Mesendoderm (in vitro differentiated cells): ENCODE data around the gene C3orf18.

ENCODE experiments used
- DNase-seq: peaks from one replicate; pipeline ENCODE4 v3.0.0; 2013
- H2AK5ac ChIP-seq: 2 replicates; pipeline ENCODE4 v1.6.1; 2013; ENCODE audit warnings: low read length, inconsistent platforms
- H2BK120ac ChIP-seq: 2 replicates; pipeline ENCODE4 v1.6.1; 2013; ENCODE audit warnings: low read depth, mild to moderate bottlenecking, low read length, moderate library complexity, mixed read lengths
- H2BK15ac ChIP-seq: replicated peaks from 2 replicates; pipeline ENCODE4 v1.6.1; 2013; ENCODE audit warnings: low read depth, mild to moderate bottlenecking, moderate library complexity
- H2BK5ac ChIP-seq: 2 replicates; pipeline ENCODE4 v1.6.1; 2013; ENCODE audit warnings: low read length, inconsistent platforms
- H3K18ac ChIP-seq: 2 replicates; pipeline ENCODE4 v1.6.1; 2013; ENCODE audit warnings: mild to moderate bottlenecking, low read length, mixed read lengths
- H3K23ac ChIP-seq: one replicate; pipeline ENCODE4 v1.6.1; 2013; ENCODE audit warnings: low read length
- H3K27ac ChIP-seq: 2 replicates; pipeline ENCODE4 v1.5.1; 2013; ENCODE audit warnings: low read depth, mild to moderate bottlenecking, inconsistent platforms, low read length, moderate library complexity
- H3K27me3 ChIP-seq: 2 replicates; pipeline ENCODE4 v1.6.1; 2013; ENCODE audit warnings: low read length, control low read depth, mild to moderate bottlenecking, inconsistent platforms; ENCODE audit not compliant: insufficient read depth, poor library complexity
- H3K36me3 ChIP-seq: 2 replicates; pipeline ENCODE4 v1.6.1; 2013; ENCODE audit warnings: low read length, inconsistent platforms; ENCODE audit not compliant: control insufficient read depth, insufficient read depth
- H3K4ac ChIP-seq: one replicate; pipeline ENCODE4 v1.6.1; 2013; ENCODE audit warnings: low read depth, mild to moderate bottlenecking, low read length, moderate library complexity
- H3K4me1 ChIP-seq: 2 replicates; pipeline ENCODE4 v1.6.1; 2013; ENCODE audit warnings: low read depth, low read length, inconsistent platforms; ENCODE audit not compliant: control insufficient read depth
- H3K4me2 ChIP-seq: 2 replicates; pipeline ENCODE4 v1.6.1; 2013; ENCODE audit warnings: low read length
- H3K4me3 ChIP-seq: 2 replicates; pipeline ENCODE4 v1.5.1; 2013; ENCODE audit warnings: mild to moderate bottlenecking, low read length
- H3K56ac ChIP-seq: one replicate; pipeline ENCODE4 v1.6.1; 2013; ENCODE audit warnings: low read length
- H3K79me1 ChIP-seq: 2 replicates; pipeline ENCODE4 v1.6.1; 2013; ENCODE audit warnings: low read length, inconsistent platforms
- H3K79me2 ChIP-seq: 2 replicates; pipeline ENCODE4 v1.6.1; 2013; ENCODE audit warnings: mild to moderate bottlenecking, low read length; ENCODE audit not compliant: control insufficient read depth, insufficient read depth
- H3K9ac ChIP-seq: 2 replicates; pipeline ENCODE4 v1.6.1; 2013; ENCODE audit warnings: low read length, inconsistent platforms
- H4K5ac ChIP-seq: one replicate; pipeline ENCODE4 v1.6.1; 2013; ENCODE audit warnings: low read length
- H4K8ac ChIP-seq: one replicate; pipeline ENCODE4 v1.6.1; 2013; ENCODE audit warnings: low read depth, mild to moderate bottlenecking, control low read depth, low read length, moderate library complexity
- WGBS: extraction: QIAGEN DNeasy Blood & Tissue Kit; methylation state at CpG from one replicate; pipeline ENCODE4 v1.1.7; 2013; ENCODE audit warnings: low lambda C conversion rate, missing lambda C conversion rate; ENCODE audit not compliant: insufficient coverage; ENCODE audit errors: extremely low coverage; 5-methylcytosine and 5-hydroxymethylcytosine counted together

Gene C3orf18

DNA sequence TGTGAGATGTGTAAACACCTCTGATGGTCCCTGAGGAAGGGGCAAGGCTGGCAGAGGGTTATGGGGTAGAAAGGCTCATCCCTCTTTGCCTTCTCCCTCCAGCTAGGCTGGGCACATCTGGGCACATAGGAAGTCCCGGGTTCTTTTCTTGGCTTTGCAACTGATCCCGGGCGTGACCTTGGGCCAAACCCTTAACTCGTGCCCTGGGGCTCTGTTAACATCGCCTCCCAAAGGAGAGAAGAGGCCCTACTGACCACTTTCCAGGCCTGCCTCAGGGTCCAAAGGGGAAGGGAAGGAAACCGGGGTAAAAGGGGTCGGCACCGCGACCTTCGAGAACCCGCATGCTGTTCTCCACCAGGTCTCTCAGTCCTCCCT lies 549 bp downstream of the C3orf18 start:
- Histone ChIP-seq H3K27me3 (peaks cover 3% of the 10 kb centered on the region), H2BK15ac (no peak overlapping the region), H3K4me1 (peaks cover 2% of the 10 kb centered on the region), H2BK120ac (no peak overlapping the region), H3K4me3 (peak overlapping the region; percentile 48), H3K79me2 (no peaks in the 10 kb centered on the region), H3K9ac (peak overlapping the region; percentile 62), H3K27ac (no peak overlapping the region), H2BK5ac (no peak overlapping the region), H4K5ac (no peak overlapping the region), H3K36me3 (no peaks in the 10 kb centered on the region), H3K56ac (peak overlapping the region; percentile 90), H4K8ac (no peak overlapping the region), H3K4me2 (peak overlapping the region; percentile 54), H3K18ac (peak overlapping the region; percentile 62), H3K79me1 (no peaks in the 10 kb centered on the region), H3K23ac (peak overlapping the region; percentile 59), H2AK5ac (no peak overlapping the region), H3K4ac (peak overlapping the region; percentile 59)
- DNase-seq, result no peak
- WGBS, result no CpG with 5 or more reads among the region's 11 CpGs

DNA sequence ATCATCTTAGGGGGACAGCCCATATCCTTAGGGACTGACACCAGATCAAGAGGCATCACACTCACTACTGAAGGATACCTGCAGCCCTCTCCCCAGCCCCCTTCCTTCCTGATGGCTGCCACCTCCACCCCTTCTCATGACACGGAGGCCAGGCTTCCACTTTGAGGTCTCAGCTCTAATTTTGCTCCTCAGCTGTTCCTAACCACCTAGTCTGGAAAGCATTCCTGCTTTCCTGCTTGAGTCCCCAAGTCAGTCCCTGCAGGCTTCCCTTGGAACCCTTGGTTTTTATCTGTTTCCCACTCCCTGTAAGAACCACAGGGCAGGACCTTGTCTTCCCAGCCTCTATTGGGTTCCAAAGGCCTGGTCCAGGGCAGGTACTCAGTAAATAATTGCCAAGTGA lies 3.2 kb downstream of the C3orf18 start:
- no peak overlapping the region for H3K23ac ChIP-seq
- no peak overlapping the region for H3K4ac ChIP-seq
- no peak overlapping the region for H3K4me3 ChIP-seq
- peaks cover 3% of the 10 kb centered on the region for H3K27me3 ChIP-seq
- H2AK5ac ChIP-seq, result no peak overlapping the region
- H3K4me1 ChIP-seq, result peaks cover 2% of the 10 kb centered on the region
- H3K27ac ChIP-seq, result no peak overlapping the region
- no peaks in the 10 kb centered on the region for H3K79me1 ChIP-seq
- no peaks in the 10 kb centered on the region for H3K36me3 ChIP-seq
- H3K56ac ChIP-seq, result no peak overlapping the region
- H3K79me2 ChIP-seq, result no peaks in the 10 kb centered on the region
- DNase-seq, result no peak
- no peak overlapping the region for H3K9ac ChIP-seq
- H2BK5ac ChIP-seq, result no peak overlapping the region
- H2BK120ac ChIP-seq, result no peak overlapping the region
- no peak overlapping the region for H3K4me2 ChIP-seq
- no peak overlapping the region for H2BK15ac ChIP-seq
- no CpG with 5 or more reads among the region's 1 CpG for WGBS
- no peak overlapping the region for H3K18ac ChIP-seq
- H4K5ac ChIP-seq, result no peak overlapping the region
- no peak overlapping the region for H4K8ac ChIP-seq

DNA sequence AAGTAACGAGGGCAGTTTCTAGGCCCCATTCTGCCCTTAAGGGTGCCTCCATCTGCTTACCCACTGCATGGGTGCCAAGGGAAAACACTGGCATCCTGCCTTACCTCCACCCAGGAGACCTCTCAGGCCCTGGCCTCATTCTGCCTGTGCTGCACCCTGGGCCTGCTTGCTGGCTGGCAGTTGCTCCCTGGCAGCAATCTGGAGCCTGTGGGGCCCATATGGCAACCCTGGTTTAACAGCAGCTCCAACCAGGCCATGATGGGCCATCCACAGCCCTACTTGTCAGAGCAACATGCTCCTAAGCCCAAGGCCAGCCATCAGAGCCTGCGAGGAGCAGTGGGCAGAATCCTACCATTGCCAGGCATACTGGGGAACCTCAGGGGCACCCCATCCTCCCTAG lies 3.7 kb downstream of the C3orf18 start:
- no peaks in the 10 kb centered on the region for H3K79me1 ChIP-seq
- H2BK120ac ChIP-seq, result no peak overlapping the region
- WGBS, result no CpG with 5 or more reads among the region's 2 CpGs
- H3K36me3 ChIP-seq, result no peaks in the 10 kb centered on the region
- H3K4me1 ChIP-seq, result peaks cover 2% of the 10 kb centered on the region
- H3K56ac ChIP-seq, result no peak overlapping the region
- H3K4me3 ChIP-seq, result no peak overlapping the region
- peaks cover 3% of the 10 kb centered on the region for H3K27me3 ChIP-seq
- H3K79me2 ChIP-seq, result no peaks in the 10 kb centered on the region
- H3K27ac ChIP-seq, result no peak overlapping the region
- no peak overlapping the region for H3K4ac ChIP-seq
- no peak overlapping the region for H4K5ac ChIP-seq
- no peak overlapping the region for H3K9ac ChIP-seq
- H3K18ac ChIP-seq, result no peak overlapping the region
- no peak overlapping the region for H2BK5ac ChIP-seq
- H2BK15ac ChIP-seq, result no peak overlapping the region
- peak overlapping the region; percentile 45 for H3K23ac ChIP-seq
- H3K4me2 ChIP-seq, result no peak overlapping the region
- no peak overlapping the region for H2AK5ac ChIP-seq
- DNase-seq, result no peak
- no peak overlapping the region for H4K8ac ChIP-seq

DNA sequence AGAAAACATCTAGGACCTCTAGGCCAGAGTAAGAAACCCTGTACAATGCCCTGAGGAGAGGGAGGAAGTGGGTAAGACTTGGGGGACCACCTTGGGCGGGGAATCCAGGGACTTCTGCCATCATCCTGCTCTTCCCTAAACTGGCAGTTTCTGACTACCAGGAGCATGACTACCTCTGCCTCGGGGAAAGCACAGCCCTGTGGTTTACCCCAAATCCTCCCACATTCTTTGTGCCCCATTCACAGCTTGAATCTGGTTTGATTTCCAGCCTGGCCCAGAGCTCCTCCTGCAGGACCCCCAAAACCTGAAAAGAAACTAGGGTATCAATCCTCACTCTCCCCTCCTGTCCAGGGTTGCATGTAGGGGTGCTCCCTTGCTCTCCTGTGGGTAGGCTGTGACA lies 4.7 kb downstream of the C3orf18 start:
- Histone ChIP-seq H4K8ac (no peak overlapping the region), H3K56ac (no peak overlapping the region), H2BK15ac (no peak overlapping the region), H2BK120ac (no peak overlapping the region), H3K36me3 (no peaks in the 10 kb centered on the region), H3K4me3 (no peak overlapping the region), H3K79me2 (no peaks in the 10 kb centered on the region), H2BK5ac (no peak overlapping the region), H3K27me3 (peaks cover 3% of the 10 kb centered on the region), H3K27ac (no peak overlapping the region), H3K4me1 (peaks cover under 1% of the 10 kb centered on the region), H3K9ac (no peak overlapping the region), H3K18ac (no peak overlapping the region), H4K5ac (no peak overlapping the region), H3K23ac (no peak overlapping the region), H3K4me2 (no peak overlapping the region), H3K79me1 (no peaks in the 10 kb centered on the region), H3K4ac (no peak overlapping the region), H2AK5ac (no peak overlapping the region)
- no CpG with 5 or more reads among the region's 2 CpGs for WGBS
- no peak for DNase-seq

DNA sequence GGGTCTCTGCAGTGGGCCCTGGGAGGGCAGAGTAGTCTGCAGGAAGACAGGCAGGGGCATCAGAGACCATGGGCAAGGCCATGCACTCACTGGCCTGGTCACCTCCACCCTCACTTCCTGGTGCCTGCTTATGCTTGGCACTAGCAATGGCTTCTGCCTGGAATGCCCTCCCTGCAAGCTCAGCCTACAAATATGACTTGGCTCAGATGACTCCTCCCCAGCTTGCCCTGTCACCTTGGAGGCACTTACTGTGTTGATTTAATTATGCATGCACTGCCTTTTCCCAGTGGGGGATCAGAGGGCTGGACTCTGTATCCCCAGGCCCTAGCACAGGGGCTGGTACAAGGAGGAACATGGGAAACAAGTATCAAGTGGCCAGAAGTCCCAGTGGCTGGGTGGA lies 7.8 kb downstream of the C3orf18 start:
- no peaks in the 10 kb centered on the region for H3K27me3 ChIP-seq
- no peak overlapping the region for H2BK15ac ChIP-seq
- no peak overlapping the region for H3K4me2 ChIP-seq
- no peaks in the 10 kb centered on the region for H3K79me2 ChIP-seq
- H3K27ac ChIP-seq, result no peak overlapping the region
- no peak overlapping the region for H2BK5ac ChIP-seq
- H3K4me3 ChIP-seq, result no peak overlapping the region
- no peak overlapping the region for H3K9ac ChIP-seq
- H3K4ac ChIP-seq, result no peak overlapping the region
- no peak overlapping the region for H2AK5ac ChIP-seq
- H2BK120ac ChIP-seq, result no peak overlapping the region
- H3K18ac ChIP-seq, result no peak overlapping the region
- no peaks in the 10 kb centered on the region for H3K36me3 ChIP-seq
- H4K8ac ChIP-seq, result no peak overlapping the region
- no peak overlapping the region for H3K56ac ChIP-seq
- no peak overlapping the region for H3K23ac ChIP-seq
- H4K5ac ChIP-seq, result no peak overlapping the region
- no peaks in the 10 kb centered on the region for H3K4me1 ChIP-seq
- DNase-seq, result peak; percentile 40
- no peaks in the 10 kb centered on the region for H3K79me1 ChIP-seq

DNA sequence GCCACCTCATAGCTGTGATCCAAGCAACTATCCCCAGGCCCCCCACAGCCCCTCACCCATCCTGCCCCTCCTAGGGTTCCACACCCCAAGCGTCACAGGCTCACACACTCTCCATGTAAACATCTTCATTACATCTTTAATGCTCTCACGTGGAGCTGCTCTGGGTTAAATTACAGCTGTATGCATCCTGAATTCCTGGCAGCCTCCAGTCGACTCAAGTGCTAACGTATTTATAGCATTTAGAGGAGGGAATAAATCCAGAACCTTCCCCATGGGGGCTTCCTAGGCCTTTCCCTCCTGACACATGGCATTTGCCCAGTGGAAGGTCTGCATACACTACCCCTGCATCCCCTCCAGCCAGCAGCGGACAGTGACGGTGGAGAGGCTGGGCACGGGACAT lies 9.6 kb downstream of the C3orf18 start:
- Histone ChIP-seq H3K23ac (no peak overlapping the region), H2BK5ac (no peak overlapping the region), H3K18ac (no peak overlapping the region), H4K5ac (no peak overlapping the region), H3K56ac (no peak overlapping the region), H3K27ac (no peak overlapping the region), H3K36me3 (no peaks in the 10 kb centered on the region), H3K4ac (no peak overlapping the region), H3K4me3 (no peak overlapping the region), H2BK15ac (no peak overlapping the region), H4K8ac (no peak overlapping the region), H3K9ac (no peak overlapping the region), H3K27me3 (no peaks in the 10 kb centered on the region), H2AK5ac (no peak overlapping the region), H3K4me2 (no peak overlapping the region), H3K79me2 (no peaks in the 10 kb centered on the region), H3K79me1 (no peaks in the 10 kb centered on the region), H3K4me1 (no peaks in the 10 kb centered on the region), H2BK120ac (no peak overlapping the region)
- no peak for DNase-seq
- WGBS, result no CpG with 5 or more reads among the region's 7 CpGs
